GM19023 (cell line): Measurements from ENCODE around the gene HIPK1.
"Not testable (repeated sequence)": the region's sequence is repeated elsewhere in the genome, so short reads cannot be mapped to it uniquely, and the experiment has no call there.

Experiments
- ATAC-seq: cut with Tn5 transposase; IDR thresholded peaks from one replicate; pipeline ENCODE4 v1.9.1; 2021; ENCODE audit warnings: mild to moderate bottlenecking, moderate library complexity; ENCODE audit not compliant: unreplicated experiment

Gene HIPK1

DNA sequence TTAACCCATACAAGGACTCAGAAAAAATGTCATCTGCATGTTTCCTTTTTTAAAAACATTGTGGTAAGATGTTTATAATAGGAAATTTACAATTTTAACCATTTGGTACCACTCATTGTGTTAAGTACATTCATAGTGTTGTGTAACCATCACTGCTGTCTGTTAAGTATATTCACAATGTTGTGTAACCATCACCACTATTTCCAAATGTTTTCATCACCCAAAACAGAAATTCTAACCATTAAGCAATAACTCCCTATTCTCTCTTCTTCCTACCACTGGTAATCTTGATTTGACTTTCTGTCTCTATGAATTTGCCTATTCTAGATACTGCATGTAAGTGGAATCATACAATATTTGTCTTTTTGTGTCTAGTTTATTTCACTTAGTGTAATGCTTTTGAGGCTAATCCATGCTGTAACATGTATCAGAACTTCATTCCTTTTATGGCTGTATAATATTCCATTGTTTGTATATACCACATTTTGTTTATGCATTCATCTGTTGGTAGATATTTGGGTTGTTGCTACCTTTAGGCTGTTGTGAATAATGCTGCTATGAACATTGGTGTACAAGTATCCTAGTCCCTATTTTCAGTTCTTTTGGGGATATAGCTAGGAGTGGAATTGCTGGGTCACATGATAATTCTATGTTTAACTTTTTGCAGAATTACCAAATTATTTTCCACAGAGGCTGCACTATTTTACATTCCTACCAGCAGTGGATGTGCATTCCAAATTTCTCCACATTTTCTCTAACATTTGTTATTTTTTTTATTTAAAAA, 14.1 kb downstream of the HIPK1 start:
- ATAC-seq, result no peak

DNA sequence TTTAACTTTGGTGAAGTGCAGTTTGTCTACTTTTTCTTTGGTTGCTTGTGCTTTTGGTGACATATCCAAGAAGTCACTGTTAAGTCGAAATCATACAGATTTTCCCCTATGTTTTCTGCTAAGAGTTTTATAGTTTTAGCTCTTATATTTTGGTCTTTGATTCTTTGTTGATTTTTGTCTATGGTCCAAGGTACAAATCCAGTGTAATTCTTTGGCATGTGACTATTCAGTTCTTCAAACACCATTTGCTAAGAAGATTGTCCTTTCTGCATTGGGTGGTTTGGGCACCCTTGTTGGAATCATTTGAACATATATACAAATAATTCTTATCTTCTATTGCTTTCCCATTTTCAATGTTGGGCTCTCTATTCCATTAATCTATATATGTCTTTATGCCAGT, 16.2 kb downstream of the HIPK1 start:
- ATAC-seq, result no peak

DNA sequence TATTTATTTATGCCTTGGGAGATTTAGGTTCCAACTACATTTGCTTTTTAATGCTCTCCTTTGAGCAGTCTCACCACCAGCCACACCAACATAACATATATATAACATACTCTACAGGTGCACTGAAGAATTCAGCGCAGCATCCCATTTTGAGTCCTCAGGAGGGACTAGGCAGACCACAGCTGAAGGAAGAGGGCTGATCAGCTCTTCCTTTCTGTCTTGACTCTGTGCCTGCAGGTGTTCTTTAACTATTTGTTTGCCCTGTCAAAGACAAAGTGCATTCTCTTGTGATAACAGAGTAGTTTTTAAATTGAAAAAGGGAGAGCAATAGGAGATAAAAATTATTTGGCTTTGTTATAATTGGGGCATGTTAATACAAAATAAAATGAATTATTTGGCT, 17.0 kb downstream of the HIPK1 start:
- ATAC-seq, result no peak

DNA sequence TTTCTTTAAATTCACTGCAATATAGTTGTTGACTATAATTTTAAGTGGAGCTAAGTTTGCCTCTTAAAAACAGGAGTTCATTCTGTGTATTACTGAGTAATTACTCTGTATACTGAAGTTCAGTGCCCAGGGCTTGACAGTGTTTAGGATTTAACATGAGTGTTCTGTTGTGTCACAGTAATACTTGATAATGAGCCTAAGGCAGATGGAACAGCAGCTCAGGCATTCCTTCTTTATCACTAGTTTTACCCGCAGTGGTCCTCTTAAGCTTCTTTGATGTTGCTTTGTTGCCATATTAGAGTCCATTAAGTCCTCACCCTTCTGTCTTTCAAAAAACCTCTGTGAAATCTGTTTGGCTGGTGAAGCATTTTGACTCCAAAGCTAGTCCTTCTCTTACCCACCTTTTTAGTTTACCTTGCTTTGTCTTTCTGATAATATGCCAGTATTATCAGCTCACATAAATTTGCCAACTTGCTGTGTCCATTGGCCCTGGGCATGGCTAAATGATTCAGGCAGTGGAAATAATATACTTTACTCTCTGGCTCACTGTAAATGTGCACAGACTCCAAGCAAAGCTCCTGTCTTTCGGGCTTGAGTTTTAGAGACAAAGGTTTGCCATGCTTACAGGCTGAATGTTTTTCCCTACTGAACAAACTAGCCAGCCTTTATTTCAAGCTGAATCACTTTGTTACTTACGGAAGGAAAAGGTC, 17.7 kb downstream of the HIPK1 start:
- no peak for ATAC-seq

DNA sequence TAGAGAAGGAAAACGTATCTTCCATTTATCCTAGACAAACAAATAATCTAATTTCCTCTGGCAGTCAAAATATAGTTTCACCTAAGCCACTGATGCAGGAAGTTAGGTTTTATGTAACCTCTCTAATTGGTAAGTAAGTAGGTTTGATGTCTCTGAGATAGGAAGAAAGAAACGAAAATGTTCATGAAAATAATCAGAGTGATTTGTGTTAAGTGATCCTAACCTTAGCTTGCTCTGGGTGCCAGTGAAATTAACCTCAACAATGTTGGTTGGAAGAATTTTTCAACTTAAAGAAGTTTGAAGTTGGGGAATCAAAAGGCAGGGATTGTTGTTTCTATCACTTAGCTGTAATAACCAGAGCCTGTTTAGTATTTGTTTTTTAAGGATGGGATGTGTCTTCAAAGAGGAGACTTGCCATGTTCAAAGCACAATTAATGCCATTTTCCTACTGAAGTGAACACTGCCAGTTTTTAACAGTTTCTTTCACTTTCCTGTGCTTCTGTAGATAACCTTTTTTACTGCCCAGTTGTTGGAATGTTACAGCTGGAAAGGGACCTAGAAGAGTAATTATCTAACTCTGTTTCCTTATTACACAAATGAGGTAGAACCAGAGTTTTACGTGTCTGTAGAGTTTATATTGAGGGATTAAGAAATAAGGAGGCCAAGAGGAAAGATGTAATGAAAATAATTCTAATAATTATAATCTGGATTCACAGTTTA, 18.4 kb downstream of the HIPK1 start:
- ATAC-seq, result no peak

DNA sequence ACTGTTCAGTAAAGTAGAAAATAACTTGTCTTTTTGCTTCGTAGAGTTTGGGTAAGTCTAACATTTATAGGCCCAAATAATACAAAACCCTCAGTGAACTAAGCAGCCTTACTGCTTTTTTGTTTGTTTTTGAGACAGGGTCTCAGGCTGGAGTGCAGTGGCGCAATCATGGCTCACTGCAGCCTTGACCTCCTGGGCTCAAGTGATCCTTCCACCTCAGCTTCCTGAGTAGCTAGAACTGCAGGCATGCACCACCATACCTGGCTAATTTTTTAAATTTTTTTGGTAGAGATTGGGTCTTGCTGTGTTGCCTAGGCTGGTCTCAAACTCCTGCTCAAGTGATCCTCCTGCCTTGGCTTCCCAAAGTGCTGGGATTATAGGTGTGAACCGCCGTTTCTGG, 19.0 kb downstream of the HIPK1 start:
- ATAC-seq, result not testable (repeated sequence)

DNA sequence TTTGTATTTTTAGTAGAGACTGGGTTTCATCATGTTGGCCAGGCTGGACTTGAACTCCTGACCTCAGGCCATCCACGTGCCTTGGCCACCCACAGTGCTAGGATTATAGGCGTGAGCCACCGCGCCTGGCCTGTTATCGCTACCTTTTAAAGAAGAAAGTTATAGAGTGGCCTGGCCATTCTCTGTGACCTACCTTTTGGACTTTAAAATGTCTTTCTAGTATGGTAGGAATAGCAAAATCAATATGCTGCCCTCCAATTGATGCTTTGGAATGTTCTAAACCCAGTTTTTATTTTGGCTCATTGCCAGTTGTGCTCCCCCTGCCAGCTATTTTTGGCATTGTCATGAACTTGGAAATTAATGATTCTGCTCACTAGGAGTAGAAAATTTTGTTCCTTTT, 19.9 kb downstream of the HIPK1 start:
- no peak for ATAC-seq

DNA sequence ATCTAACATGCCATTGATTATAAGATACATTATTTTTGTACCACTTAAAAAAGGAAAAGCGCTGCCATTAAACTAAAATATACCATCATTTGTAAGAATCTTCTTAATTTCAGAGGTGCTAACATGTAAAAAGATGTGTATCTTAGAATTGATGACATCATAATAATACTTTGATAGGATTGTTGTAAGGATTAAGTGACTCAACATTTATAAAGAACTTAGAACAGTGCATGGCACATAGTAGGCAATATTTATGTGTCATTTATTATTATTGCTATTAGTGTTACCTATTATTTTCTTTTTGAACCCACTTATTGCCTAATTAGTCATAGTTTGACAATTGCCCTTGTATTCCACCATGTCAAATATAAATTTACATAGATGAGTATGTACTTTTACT, 21.8 kb downstream of the HIPK1 start:
- no peak for ATAC-seq

DNA sequence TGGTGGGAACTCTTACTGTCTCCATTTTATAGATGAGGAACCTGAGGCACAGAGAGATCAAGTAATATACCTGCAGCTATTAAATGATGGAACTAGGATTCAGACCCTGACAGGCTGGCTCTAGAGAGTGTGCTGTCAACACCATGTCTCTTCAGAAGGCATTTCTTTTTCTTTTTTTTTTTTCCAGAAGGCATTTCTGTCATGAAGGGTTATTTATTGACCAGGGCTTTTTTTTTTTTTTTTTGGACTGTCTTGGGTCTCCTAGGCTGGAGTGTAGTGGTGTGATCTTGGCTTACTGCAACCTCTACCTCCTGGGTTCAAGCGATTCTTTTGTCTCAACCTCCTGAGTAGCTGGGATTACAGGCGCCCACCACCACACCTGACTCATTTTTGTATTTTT, 22.6 kb downstream of the HIPK1 start:
- ATAC-seq, result no peak

DNA sequence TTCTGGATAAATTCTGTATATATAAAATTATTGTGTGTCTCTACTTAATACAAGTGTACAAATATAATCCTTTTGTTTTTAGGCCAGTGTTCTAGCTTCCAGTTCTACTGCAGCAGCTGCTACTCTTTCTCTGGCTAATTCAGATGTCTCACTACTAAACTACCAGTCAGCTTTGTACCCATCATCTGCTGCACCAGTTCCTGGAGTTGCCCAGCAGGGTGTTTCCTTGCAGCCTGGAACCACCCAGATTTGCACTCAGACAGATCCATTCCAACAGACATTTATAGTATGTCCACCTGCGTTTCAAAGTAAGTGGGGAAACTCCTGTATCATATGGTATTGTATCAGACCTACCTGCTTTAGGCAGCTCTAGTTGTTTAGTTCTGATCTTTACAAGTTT, 28.9 kb downstream of the HIPK1 start:
- ATAC-seq, result no peak

DNA sequence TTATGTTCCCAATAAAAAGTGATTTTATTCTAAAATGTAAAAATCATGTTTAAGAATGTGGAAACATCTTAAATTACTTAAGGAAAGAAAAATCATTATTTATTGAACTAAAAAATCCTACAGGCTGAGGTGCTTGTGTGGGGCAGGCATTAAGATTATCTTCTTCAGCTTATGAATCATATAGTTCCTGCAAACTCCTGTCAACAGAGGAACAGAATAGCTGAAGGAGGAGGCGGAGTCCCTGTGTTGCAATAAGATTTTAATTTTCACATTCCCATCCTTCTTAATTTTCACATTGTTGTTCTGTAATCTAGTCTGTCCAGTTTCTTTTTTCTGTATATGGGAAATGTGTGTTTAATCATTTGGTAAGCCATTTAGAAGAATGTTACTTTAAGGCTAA, 29.6 kb downstream of the HIPK1 start:
- ATAC-seq, result no peak

DNA sequence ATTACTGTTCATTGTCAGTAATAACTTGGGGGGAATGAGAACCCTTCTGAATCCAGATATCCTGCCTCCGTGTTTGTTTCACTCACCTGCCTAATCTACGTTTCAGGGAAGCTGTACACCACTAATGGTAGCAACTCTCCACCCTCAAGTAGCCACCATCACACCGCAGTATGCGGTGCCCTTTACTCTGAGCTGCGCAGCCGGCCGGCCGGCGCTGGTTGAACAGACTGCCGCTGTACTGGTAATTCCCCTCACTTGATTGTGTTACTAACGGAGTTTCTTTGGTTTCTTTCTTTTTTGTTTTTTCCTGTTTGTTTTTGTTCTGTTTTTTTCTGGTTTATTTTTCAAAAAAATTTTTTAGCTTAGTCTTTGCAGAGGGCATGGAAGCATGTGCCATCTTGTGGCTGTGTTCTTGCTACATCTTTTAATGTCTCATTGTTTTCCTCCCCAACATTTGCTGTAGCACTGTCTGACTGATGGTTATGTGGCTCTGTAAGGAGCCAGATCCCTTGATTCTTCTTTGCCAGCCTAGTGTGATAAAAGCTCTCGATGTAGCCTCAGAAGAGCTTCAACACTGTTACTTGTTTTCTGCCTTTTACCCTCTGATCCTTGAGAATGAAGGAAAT, 34.3 kb downstream of the HIPK1 start:
- no peak for ATAC-seq

DNA sequence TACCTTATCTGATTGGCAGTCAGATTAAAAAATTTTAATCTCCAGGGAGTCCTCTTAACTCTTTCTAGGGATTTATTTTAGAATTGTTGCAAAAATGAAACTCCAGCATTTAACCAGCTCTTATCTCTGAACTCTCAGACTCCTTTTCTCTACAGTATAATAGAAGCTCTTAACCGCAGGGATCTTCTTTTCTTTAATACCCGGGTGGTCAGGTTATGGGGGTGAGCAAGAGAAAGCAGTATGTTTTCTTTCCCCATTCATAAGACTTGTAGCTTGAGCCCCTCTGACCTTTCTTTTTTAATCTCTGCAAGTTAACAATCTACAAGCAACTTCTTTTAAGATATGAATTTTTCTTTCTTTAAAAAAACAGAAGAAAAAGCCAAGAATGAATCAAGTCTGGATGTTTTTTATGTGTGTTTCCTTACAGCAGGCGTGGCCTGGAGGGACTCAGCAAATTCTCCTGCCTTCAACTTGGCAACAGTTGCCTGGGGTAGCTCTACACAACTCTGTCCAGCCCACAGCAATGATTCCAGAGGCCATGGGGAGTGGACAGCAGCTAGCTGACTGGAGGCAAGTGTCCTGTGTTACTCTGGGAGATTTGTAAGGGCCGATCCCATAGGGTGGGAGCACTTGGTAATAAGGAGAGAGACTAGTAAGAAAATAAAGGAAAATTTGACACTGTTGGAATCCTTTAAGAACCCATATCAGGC, 36.7 kb downstream of the HIPK1 start:
- ATAC-seq, result no peak

DNA sequence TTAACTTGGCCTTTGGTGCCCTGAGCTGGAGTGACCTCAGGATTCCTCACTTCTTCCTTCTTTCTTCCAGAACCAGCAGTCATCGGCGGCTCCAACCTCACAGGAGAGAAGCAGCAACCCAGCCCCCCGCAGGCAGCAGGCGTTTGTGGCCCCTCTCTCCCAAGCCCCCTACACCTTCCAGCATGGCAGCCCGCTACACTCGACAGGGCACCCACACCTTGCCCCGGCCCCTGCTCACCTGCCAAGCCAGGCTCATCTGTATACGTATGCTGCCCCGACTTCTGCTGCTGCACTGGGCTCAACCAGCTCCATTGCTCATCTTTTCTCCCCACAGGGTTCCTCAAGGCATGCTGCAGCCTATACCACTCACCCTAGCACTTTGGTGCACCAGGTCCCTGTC, 43.8 kb downstream of the HIPK1 start:
- ATAC-seq, result no peak

DNA sequence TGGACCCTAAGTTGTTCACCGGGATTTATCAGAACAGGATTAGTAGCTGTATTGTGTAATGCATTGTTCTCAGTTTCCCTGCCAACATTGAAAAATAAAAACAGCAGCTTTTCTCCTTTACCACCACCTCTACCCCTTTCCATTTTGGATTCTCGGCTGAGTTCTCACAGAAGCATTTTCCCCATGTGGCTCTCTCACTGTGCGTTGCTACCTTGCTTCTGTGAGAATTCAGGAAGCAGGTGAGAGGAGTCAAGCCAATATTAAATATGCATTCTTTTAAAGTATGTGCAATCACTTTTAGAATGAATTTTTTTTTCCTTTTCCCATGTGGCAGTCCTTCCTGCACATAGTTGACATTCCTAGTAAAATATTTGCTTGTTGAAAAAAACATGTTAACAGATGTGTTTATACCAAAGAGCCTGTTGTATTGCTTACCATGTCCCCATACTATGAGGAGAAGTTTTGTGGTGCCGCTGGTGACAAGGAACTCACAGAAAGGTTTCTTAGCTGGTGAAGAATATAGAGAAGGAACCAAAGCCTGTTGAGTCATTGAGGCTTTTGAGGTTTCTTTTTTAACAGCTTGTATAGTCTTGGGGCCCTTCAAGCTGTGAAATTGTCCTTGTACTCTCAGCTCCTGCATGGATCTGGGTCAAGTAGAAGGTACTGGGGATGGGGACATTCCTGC, 46.2 kb downstream of the HIPK1 start:
- no peak for ATAC-seq

DNA sequence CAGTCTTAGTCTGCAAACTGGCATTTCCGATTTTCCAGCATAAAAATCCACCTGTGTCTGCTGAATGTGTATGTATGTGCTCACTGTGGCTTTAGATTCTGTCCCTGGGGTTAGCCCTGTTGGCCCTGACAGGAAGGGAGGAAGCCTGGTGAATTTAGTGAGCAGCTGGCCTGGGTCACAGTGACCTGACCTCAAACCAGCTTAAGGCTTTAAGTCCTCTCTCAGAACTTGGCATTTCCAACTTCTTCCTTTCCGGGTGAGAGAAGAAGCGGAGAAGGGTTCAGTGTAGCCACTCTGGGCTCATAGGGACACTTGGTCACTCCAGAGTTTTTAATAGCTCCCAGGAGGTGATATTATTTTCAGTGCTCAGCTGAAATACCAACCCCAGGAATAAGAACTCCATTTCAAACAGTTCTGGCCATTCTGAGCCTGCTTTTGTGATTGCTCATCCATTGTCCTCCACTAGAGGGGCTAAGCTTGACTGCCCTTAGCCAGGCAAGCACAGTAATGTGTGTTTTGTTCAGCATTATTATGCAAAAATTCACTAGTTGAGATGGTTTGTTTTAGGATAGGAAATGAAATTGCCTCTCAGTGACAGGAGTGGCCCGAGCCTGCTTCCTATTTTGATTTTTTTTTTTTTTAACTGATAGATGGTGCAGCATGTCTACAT, 47.6 kb downstream of the HIPK1 start:
- no peak for ATAC-seq

DNA sequence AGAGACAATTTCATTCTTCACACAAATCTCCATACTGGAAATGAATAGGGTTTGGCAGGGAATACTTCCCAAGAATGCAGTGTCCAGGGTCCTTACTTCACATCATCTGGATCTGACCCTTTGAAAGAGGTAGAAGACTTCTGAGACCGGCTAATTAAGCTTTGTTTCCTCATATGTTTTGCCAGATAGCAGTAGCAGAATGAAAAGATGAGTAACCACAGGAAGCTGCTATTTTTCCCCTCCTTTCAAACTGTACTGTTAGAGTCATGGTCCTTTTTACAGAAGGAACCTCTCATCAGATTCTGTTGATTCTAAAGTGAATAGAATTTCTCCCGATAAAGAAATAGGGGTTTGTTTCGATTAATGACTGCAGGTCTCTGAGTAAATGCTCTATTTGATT, 48.8 kb downstream of the HIPK1 start:
- ATAC-seq, result no peak

DNA sequence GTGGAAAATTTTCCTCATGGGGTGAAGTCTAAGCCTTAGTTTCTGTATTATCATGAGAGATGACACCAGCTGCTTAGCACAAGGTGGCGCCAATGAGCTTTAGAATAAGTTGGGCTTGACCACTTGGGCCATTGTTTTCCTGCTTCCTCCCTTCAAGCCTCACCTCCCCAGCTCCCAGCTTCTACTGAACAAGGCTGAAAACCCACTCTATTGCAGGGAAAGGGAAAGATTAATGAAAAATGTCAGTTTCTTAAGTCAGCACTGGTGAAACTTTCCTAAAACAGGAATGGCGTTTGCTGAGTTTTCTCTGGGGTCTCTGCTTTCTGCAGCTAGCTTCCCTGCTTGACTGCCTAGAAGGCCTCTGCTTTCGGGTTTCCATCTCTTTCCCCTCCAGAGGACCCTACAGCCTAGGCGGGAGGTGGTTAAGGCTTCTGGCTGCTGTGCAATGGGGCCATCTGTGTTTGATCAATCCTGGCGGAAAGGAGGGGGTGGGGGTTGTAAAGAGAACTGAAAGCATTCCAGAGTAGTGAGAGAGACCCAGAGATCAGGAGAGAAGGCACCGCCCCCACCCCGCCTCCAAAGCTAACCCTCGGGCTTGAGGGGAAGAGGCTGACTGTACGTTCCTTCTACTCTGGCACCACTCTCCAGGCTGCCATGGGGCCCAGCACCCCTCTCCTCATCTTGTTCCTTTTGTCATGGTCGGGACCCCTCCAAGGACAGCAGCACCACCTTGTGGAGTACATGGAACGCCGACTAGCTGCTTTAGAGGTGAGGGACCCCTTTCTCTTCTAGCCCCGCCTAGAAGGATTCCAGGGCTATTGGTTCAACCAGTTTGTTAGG, 50.0 kb downstream of the HIPK1 start, which contains the start of gene OLFML3:
Gene OLFML3, plus strand, starts transcription at position 612 of the 840 bp plus-strand sequence. Its CDS starts 43 bp downstream, at position 655.
- ATAC-seq, result no peak

DNA sequence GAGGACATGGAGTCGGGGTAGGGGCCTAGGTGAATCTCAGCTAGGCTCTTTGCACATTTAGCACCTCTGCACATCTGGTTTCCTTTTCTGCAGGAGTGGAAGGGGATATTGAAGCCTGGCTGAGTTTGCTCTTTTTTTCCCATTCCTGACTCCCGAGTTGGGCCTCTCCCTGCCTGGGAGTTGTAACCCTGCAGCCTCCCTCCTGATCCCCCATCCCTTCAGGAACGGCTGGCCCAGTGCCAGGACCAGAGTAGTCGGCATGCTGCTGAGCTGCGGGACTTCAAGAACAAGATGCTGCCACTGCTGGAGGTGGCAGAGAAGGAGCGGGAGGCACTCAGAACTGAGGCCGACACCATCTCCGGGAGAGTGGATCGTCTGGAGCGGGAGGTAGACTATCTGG, 51.0 kb downstream of the HIPK1 start:
- ATAC-seq, result no peak
